Transverse colon (tissue), 4 donors: ENCODE measurements around the gene MGME1.

Experiments used
- EP300 ChIP-seq: sonication (generic); formaldehyde crosslinking; IDR thresholded peaks from one replicate; pipeline ENCODE4 v1.6.1; 2017; ENCODE audit warnings: antibody characterized with exemption, low read depth
- POLR2AphosphoS5 ChIP-seq, 3 donors: sonication (generic); formaldehyde crosslinking; IDR thresholded peaks; one replicate each; pipeline ENCODE4 v1.6.1; 2016; ENCODE audit warnings: antibody characterized with exemption in 3 of 3
- TF ChIP-seq, protein P1 (sequence below), 5 experiments: fragments of 200-600 bp in 3 of 5; fragments of 450-650 bp in 2 of 5; sonication (generic) in 3 of 5; IDR thresholded peaks; 1 replicate in 2 of 5; 2 replicates in 3 of 5; pipeline ENCODE4 v1.5.1; 2016 to 2017; ENCODE audit warnings: antibody characterized with exemption in 5 of 5, inconsistent platforms in 3 of 5, mild to moderate bottlenecking in 2 of 5, moderate library complexity in 1 of 5

DNA sequence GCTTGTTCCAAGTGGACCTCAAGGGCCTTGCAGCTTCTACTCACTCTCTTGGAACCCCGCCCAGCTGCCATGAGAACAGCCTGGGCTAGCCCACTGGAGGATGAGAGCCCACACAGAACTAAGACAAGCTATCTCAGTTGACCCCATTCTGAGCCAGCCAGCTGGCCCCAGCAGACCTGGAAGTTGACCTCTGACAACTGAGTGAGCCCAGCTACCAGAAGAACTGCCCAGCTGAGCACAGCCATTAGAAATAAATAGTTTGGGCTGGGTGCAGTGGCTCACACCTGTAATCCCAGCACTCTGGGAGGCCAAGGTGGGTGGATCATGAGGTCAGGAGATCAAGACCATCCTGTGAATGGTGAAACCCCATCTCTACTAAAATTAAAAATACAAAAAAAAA, 37.3 kb upstream of the MGME1 start:
- TF ChIP-seq, protein P1, sequence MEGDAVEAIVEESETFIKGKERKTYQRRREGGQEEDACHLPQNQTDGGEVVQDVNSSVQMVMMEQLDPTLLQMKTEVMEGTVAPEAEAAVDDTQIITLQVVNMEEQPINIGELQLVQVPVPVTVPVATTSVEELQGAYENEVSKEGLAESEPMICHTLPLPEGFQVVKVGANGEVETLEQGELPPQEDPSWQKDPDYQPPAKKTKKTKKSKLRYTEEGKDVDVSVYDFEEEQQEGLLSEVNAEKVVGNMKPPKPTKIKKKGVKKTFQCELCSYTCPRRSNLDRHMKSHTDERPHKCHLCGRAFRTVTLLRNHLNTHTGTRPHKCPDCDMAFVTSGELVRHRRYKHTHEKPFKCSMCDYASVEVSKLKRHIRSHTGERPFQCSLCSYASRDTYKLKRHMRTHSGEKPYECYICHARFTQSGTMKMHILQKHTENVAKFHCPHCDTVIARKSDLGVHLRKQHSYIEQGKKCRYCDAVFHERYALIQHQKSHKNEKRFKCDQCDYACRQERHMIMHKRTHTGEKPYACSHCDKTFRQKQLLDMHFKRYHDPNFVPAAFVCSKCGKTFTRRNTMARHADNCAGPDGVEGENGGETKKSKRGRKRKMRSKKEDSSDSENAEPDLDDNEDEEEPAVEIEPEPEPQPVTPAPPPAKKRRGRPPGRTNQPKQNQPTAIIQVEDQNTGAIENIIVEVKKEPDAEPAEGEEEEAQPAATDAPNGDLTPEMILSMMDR (IDR thresholded peaks at IDR 0.05), result no peak
- TF ChIP-seq POLR2AphosphoS5 (IDR thresholded peaks at IDR 0.05) (no peak), EP300 (no peak)
